IPS-NIHi7 (cell line): ENCODE results near the gene EBF3.

Experiments used
- DNase-seq: peaks from one replicate; pipeline ENCODE4 v3.0.0; 2012; ENCODE audit warnings: mixed read lengths; ENCODE audit errors: extremely low spot score

The EBF3 gene

DNA sequence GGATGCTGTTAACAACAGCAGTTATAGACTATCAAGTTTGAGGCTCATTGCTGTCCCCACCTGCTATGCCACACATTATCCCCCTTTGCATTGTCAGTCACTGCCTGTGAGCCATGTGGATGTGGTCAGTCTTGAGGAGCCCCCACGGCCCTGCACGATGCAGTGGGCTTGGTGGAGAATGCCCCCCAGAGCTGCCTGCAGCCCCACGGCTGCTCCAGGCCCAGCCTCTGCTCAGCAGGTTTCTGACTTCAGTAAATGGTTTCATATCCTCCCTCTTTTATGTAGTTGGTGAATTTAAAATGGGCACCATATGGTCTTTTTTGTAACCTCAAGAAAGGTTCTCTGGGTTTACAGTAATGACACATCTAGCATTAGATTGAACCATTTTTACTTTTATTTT, 164.1 kb downstream of the EBF3 start:
- no peak for DNase-seq

DNA sequence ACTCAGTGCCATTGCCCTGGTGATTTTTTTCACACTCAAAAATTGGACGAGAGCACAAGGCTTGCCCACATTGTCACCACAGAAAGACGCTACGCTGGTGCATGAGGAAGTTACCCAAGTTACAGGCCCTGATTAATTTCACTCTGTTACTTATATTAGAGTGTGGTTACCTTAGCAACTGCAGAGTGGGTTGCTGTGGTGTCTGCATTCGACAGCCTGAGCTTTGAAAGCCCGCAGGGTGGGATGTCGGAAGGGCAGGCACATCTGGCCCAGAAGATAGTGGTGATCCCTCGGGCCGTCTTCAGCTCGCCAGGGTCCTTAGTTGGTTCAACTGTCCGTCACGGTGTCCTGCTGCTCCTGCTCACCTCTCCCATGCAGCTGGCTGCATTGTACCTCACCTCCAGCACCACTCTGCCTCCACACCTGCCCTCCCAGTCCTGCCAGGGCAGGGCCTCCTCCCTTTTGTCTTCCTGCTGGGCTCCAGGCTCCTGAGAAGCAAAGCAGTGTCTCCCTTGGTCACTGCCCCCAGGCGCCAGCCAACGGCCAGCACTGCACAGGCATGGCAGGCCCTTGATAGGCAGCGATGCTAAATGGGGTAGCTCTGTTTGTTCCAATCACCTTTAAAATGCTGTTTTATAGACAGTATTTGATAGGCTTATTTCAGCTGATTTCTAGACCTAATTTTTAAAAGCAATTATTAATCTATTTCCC, 167.2 kb downstream of the EBF3 start:
- no peak for DNase-seq

DNA sequence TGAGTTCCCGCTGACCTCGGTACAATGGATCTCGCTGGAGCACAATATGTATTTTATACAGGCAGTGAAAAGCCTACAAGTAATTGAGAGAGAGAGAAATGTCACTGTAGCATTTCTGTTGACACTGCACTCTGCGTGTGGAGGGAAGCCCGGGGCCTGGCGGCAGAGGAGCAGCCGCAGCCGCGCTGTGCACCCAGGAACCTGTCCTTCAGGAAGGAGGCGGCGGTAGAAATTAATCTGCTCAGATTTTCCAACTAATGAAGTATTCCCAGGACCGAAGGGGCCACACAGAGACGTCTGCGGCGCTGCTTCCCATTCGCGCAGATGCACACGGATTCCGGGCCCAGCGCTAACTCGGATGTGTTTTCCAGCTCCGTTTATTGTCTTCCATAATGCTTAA, 170.1 kb downstream of the EBF3 start:
- DNase-seq = no peak

DNA sequence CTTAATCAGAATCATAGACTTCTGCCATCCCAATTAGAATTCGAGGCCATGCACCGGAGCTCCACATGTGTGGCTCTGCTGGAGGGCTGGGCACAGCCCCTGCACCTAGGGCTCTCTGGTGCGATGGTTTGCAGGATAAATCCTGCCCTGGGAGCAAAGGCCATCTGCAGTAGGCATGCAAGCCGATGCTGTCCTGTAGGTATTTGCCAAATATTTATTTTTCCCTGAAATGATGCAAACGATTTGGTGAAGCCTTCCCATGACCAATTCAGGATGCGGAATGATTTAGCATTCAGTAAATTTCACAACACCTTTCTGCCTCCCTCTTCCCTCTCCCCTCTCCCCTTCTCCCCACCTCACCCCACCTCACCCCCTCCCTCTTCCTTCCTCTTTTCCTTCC, 170.6 kb downstream of the EBF3 start:
- no peak for DNase-seq

DNA sequence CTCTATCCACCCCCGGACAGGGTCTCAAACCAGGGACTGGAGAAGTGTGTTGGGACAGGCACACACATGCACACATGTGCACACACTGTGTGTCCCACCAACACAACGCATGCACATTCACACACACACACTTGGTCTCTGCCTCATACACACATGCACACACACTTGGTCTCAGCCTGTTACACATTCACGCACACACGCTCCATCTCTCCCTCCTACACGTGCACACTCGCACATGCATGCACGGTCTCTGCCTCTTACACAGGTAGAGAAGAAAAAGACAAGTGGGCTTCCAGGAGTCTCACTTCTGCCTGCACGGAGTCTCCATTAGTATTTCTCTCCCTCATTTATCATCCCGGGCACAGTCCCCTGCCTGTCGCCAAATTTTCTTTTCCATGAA, 171.2 kb downstream of the EBF3 start:
- DNase-seq = no peak

DNA sequence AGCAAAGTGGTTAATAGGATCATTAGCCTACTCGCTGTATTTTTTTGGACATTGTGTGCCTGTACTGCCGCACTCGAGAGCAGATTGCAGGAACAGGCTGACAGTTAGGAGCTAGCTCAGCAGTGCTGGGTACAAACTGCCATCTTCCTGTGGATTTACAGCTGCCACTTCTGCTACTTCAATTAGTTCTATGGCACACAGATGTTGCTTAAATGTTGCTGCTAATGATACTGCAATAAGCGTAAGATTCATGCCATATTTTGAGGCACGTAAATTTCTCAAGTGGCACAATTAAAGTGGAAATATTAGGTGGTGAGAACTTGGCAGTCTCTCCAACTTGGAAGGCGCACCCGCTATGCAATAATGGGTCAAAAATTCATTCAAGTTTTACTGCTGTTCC, 171.9 kb downstream of the EBF3 start:
- DNase-seq = no peak

DNA sequence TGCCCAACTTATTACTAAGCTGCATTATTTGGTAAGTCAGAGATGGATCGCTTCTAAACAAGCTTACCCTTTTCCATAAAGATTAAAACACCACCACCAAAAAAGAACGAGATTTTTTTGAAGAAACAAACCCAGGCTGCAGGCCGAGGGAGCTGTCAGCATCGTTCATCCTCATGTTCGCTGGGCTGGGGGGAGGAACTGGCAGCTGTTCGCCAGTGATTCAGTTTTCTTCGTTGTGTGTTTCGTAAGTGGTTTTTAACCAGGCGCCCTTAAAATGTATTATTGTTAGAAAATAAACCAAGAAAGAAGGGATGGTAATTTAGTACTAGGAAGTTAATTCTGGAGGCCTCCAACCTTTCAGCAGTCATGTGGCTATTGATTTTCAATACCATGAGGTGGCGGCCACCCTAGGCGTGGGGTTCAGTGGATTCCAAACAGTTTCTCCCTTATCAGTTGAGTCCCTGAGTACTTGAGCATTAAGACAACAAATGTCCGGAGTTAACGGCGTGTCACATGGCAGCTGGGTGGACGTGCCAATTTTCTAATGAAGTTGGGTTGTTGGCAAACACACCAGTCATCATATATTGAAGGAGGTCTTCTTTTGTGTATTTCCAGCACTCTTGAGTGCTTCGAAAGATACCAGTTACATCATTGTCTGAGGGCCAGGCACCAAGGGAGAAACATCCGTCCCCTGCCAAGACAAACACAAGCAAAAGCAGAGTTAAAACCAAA, 173.2 kb downstream of the EBF3 start:
- no peak for DNase-seq

DNA sequence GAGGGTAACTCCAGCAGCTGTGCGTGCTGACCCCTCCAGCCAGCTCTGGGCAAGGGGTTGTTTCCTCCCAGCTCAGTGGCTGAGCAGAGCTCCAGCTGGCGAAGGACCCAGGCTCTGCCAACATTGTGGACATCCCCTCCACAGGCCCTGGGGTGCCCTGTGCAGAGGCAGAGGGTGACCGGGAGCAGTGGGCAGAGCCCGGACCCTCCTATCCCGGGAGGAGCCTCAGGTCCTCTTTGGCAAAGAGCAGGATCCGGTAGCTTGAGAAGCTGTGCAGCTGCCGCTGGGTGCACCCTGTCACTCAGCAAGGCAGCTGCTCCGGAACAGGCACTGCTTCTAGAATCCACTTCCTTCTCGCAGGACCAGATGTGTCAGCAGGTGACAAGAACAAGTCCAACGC, 175.9 kb downstream of the EBF3 start:
- DNase-seq = no peak

DNA sequence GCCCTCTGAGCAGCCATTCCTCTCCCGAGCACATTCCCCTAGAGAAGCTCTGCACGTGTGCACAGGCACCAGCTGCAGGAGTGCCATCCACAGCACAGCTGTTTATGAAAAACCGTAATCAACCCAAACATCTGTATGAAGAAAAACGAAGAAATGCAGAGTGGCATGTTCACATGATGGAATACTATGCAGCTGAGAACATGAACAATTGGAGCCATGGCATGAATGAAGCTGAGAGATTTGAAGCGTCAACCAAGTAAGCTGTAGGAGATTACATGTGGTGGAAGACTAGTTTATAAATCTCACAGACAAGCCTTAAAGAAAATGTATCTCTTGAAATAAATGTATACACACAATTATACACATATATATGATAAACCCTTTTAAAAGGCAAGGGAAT, 176.5 kb downstream of the EBF3 start:
- DNase-seq = no peak

DNA sequence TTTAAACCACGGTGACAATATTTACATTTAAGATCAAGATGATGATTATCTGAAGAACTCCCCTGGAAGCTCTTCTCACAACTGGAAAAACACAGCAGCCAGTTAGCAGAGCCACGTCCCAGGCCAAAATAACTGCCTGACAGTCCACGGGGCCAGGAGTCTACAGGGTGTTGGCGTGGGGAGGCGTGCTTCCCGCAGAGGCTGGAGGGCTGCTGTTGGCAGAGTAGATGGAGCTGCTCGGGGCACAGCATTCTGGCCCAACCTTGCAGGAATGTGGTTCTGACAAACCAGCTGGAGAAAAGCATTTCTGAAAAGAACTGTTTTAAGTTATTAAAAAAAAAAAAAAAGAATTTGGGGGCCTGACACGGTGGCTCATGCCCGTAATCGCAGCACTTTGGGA, 177.9 kb downstream of the EBF3 start:
- no peak for DNase-seq

DNA sequence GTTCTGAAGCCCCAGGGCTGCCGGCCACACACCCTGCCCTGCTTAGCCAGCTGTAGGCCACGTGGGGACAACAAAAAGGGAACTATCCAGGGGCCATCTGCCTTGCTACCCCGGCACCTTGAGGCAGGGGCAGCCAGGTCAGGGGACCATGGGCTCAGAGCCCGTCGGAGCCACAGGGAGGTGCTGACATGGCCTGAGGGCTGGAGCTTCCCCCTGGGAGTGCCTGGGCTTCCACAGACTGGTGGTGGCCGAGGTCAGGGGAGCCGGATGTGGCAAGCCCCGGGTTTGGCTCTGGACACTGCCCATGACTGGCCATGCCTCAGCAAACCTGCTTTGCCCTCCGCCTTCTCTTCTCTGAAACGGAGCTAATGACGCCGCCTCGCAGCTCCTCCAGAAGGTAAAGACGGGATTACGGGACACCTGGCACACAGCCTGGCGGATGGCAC, 178.5 kb downstream of the EBF3 start:
- DNase-seq = no peak
